ENCODE results near the gene DHRS1. TPM values are rescaled to one million over a fixed set of nuclear protein-coding genes. Genes with fewer than 3 reads are reported as not detected.

DHRS1 gene
- total RNA-seq, 1 donor, result 31.0 TPM

- no peak for DNase-seq (ENCODE audit: low read depth in 2 of 3, low spot score in 2 of 3)
These were observed 12.6 kb downstream of the DHRS1 start for GRCh38 chr14:24286996-24287395.

GRCh38 chr14:24285351-24285750 is 14.2 kb downstream of the DHRS1 start:
- DNase-seq (ENCODE audit: low read depth in 2 of 3, low spot score in 2 of 3), result no peak

- DNase-seq (ENCODE audit: low read depth in 2 of 3, low spot score in 2 of 3), result no peak
These were observed 15.0 kb downstream of the DHRS1 start for GRCh38 chr14:24284501-24285035.

- no peak for DNase-seq (ENCODE audit: low read depth in 2 of 3, low spot score in 2 of 3)
These were observed 15.7 kb downstream of the DHRS1 start for GRCh38 chr14:24283796-24284460.

GRCh38 chr14:24282736-24283135 is 16.8 kb downstream of the DHRS1 start:
- no peak for DNase-seq (ENCODE audit: low read depth in 2 of 3, low spot score in 2 of 3)

- DNase-seq (ENCODE audit: low read depth in 2 of 3, low spot score in 2 of 3), result no peak
These were observed 17.9 kb downstream of the DHRS1 start for GRCh38 chr14:24281636-24282035.

- no peak for DNase-seq (ENCODE audit: low read depth in 2 of 3, low spot score in 2 of 3)
These were observed 18.7 kb downstream of the DHRS1 start for GRCh38 chr14:24280797-24281460.

GRCh38 chr14:24279301-24280186 is 20.0 kb downstream of the DHRS1 start:
- peak in 2 of 3 donors; percentile 75 to 81 for DNase-seq (ENCODE audit: low read depth in 2 of 3, low spot score in 2 of 3)

- no peak for DNase-seq (ENCODE audit: low read depth in 2 of 3, low spot score in 2 of 3)
These were observed 21.2 kb downstream of the DHRS1 start for GRCh38 chr14:24278424-24278823.

GRCh38 chr14:24277606-24278321 is 21.8 kb downstream of the DHRS1 start:
- DNase-seq (ENCODE audit: low read depth in 2 of 3, low spot score in 2 of 3), result peak in 2 of 3 donors; percentile 89 to 95

GRCh38 chr14:24277071-24277470 is 22.5 kb downstream of the DHRS1 start:
- DNase-seq (ENCODE audit: low read depth in 2 of 3, low spot score in 2 of 3), result no peak

GRCh38 chr14:24274101-24274543 is 25.5 kb downstream of the DHRS1 start:
- peak in 1 of 3 donors; percentile 29 for DNase-seq (ENCODE audit: low read depth in 2 of 3, low spot score in 2 of 3)

- DNase-seq (ENCODE audit: low read depth in 2 of 3, low spot score in 2 of 3), result no peak
These were observed 26.1 kb downstream of the DHRS1 start for GRCh38 chr14:24273422-24273998.

GRCh38 chr14:24272467-24272866 is 27.1 kb downstream of the DHRS1 start:
- DNase-seq (ENCODE audit: low read depth in 2 of 3, low spot score in 2 of 3), result no peak

GRCh38 chr14:24271834-24272263 is 27.7 kb downstream of the DHRS1 start:
- DNase-seq (ENCODE audit: low read depth in 2 of 3, low spot score in 2 of 3), result no peak

GRCh38 chr14:24271134-24271833 is 28.3 kb downstream of the DHRS1 start, which contains the start of gene RABGGTA:
RABGGTA (minus strand) TSS chr14:24271597; CDS start chr14:24271115, 482 bp downstream.
- DNase-seq (ENCODE audit: low read depth in 2 of 3, low spot score in 2 of 3), result peak; percentile 87 to 95 (median 90)

- DNase-seq (ENCODE audit: low read depth in 2 of 3, low spot score in 2 of 3), result peak in 1 of 3 donors; percentile 32
These were observed 28.9 kb downstream of the DHRS1 start for GRCh38 chr14:24270537-24271133.

- DNase-seq (ENCODE audit: low read depth in 2 of 3, low spot score in 2 of 3), result no peak
These were observed 29.6 kb downstream of the DHRS1 start for GRCh38 chr14:24269910-24270536.
